Smooth muscle cell (in vitro differentiated cells): ENCODE data around the gene BRAT1. TPM values are rescaled to one million over a fixed set of nuclear protein-coding genes. Genes with fewer than 3 reads are reported as not detected.

Experiments
- DNase-seq: peaks from one replicate; lab custom pipeline; 2025; ENCODE audit not compliant: unreplicated experiment; lab: John Stamatoyannopoulos, UW
- H2AFZ ChIP-seq: fragments of 200-600 bp; sonication (generic); 2 replicates; pipeline ENCODE4 v1.6.0; 2016; ENCODE audit warnings: antibody characterized with exemption, low read depth, mild to moderate bottlenecking
- H3F3A ChIP-seq: fragments of 200-600 bp; sonication (generic); 2 replicates; pipeline ENCODE4 v1.6.0; 2017; ENCODE audit warnings: antibody characterized with exemption, low read depth
- H3K27ac ChIP-seq: fragments of 200-600 bp; sonication (generic); 2 replicates; pipeline ENCODE4 v1.5.1; 2016; ENCODE audit warnings: low read depth, mild to moderate bottlenecking
- H3K27me3 ChIP-seq: fragments of 200-600 bp; sonication (generic); 2 replicates; pipeline ENCODE4 v1.6.1; 2016; ENCODE audit warnings: low read depth, mild to moderate bottlenecking
- H3K36me3 ChIP-seq: fragments of 200-600 bp; sonication (generic); 2 replicates; pipeline ENCODE4 v1.5.1; 2016; ENCODE audit warnings: low read depth
- H3K4me1 ChIP-seq: fragments of 200-600 bp; sonication (generic); 2 replicates; pipeline ENCODE4 v1.5.1; 2016; ENCODE audit warnings: low read depth
- H3K4me2 ChIP-seq: fragments of 200-600 bp; sonication (generic); 2 replicates; pipeline ENCODE4 v1.6.0; 2016; ENCODE audit warnings: mild to moderate bottlenecking
- H3K4me3 ChIP-seq: fragments of 200-600 bp; sonication (generic); 2 replicates; pipeline ENCODE4 v1.5.1; 2016; ENCODE audit warnings: mild to moderate bottlenecking
- H3K79me2 ChIP-seq: fragments of 200-600 bp; sonication (generic); 2 replicates; pipeline ENCODE4 v1.6.0; 2016; ENCODE audit warnings: low read depth, mild to moderate bottlenecking
- H3K9ac ChIP-seq: fragments of 200-600 bp; sonication (generic); 2 replicates; pipeline ENCODE4 v1.6.0; 2016; ENCODE audit warnings: low read depth
- H3K9me3 ChIP-seq: fragments of 200-600 bp; sonication (generic); replicated peaks from 2 replicates; pipeline ENCODE4 v1.5.1; 2016; ENCODE audit warnings: low read depth
- H4K20me1 ChIP-seq: fragments of 200-600 bp; sonication (generic); 2 replicates; pipeline ENCODE4 v1.6.0; 2016; ENCODE audit warnings: low read depth
- CTCF ChIP-seq: fragments of 200-600 bp; sonication (generic); IDR thresholded peaks from 2 replicates; pipeline ENCODE4 v1.5.1; 2017; ENCODE audit warnings: borderline replicate concordance, mild to moderate bottlenecking, antibody characterized with exemption; ENCODE audit not compliant: insufficient read depth, poor library complexity, severe bottlenecking
- WGBS: methylation state at CpG from one replicate; pipeline ENCODE4 v1.1.7; 2016; ENCODE audit warnings: low lambda C conversion rate; 5-methylcytosine and 5-hydroxymethylcytosine counted together
- polyA plus RNA-seq: library from polyadenylated mRNA; unstranded; fragments of >200 nt; fragmentation: Nextera tagmentation; extraction: Ambion mirVana; gene quantifications from 2 replicates; pipeline ENCODE4 v1.2.1, GENCODE V29; 2016
- total RNA-seq: library from RNA; depleted of rRNA; stranded (reverse); fragments of >200 nt; gene quantifications from 2 replicates; pipeline ENCODE4 v1.2.3, GENCODE V29; 2014

Gene BRAT1
- total and polyA plus RNA-seq, 2 experiments from 2014 or later: 11.2 to 32.4 TPM

DNA sequence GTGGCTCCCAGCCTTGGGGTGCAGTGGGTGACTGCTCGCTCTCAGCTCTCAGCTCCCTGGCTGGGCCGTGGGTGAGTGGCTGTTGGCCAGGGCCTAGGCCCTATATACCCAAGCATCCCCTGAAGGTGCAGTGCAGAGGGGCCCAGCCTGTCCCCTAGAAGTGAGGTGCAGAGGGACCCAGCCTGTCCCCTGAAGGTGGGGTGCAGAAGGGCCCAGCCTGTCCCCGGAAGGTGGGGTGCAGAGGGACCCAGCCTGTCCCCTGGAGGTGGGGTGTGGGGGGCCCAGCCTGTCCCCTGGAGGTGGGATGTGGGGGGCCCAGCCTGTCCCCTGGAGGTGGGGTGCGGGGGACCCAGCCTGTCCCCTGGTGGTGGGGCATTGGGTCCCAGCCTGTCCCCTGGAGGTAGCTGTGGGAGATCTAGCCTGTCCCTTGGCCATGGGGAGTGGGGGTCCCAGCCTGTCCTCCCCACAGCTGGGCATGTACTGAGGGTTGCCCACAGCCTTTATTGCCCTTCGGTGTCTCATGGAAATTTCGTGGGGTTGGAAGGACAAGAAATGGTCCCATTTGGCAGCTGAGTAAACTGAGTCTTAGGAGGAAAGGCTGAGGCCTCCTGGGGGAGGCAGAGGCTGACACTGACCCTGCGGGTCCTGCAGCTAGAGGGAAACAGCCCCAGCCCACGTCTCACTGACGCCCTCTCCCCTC is 53.2 kb downstream of the BRAT1 start:
- Histone ChIP-seq H4K20me1 (no peaks in the 10 kb centered on the region), H3K4me2 (no peak overlapping the region), H3K36me3 (no peaks in the 10 kb centered on the region), H3K4me3 (no peak overlapping the region), H3K4me1 (peaks cover 39% of the 10 kb centered on the region), H3K27ac (no peak overlapping the region), H3K9ac (no peak overlapping the region), H3K9me3 (no peaks in the 10 kb centered on the region), H2AFZ (no peak overlapping the region), H3F3A (no peaks in the 10 kb centered on the region), H3K79me2 (no peaks in the 10 kb centered on the region), H3K27me3 (no peaks in the 10 kb centered on the region)
- no peak for TF ChIP-seq CTCF
- WGBS: 91% methylated on average over 7 of the region's 9 CpGs
- no peak for DNase-seq

DNA sequence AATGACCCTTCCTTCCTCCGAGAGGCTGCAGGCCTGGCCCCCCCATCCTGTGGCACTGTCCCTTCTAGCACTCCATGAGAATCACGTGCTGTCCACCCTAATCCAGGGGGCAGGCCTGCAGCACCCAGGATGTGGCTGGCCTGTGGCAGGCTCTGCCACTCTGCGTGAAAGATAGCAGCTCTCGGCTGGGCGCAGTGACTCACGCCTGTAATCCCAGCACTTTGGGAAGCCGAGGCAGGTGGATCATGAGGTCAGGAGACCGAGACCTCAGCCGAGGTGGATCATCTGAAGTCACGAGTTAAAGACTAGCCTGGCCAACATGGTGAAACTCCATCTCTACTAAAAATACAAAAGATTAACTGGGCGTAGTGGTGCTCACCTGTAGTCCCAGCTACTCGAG is 54.6 kb downstream of the BRAT1 start:
- H4K20me1 ChIP-seq: no peaks in the 10 kb centered on the region
- no peak overlapping the region for H3K9ac ChIP-seq
- H3K79me2 ChIP-seq: no peaks in the 10 kb centered on the region
- no peak overlapping the region for H3K4me2 ChIP-seq
- no peaks in the 10 kb centered on the region for H3K27me3 ChIP-seq
- no peaks in the 10 kb centered on the region for H3K36me3 ChIP-seq
- no peak for DNase-seq
- no peaks in the 10 kb centered on the region for H3F3A ChIP-seq
- peaks cover 48% of the 10 kb centered on the region for H3K4me1 ChIP-seq
- no peak overlapping the region for H2AFZ ChIP-seq
- no peak overlapping the region for H3K27ac ChIP-seq
- no peak for TF ChIP-seq CTCF
- H3K9me3 ChIP-seq: no peaks in the 10 kb centered on the region
- no peak overlapping the region for H3K4me3 ChIP-seq
- WGBS: 70% methylated on average over 12 of the region's 12 CpGs

- H3K4me2 ChIP-seq: no peak overlapping the region
- no peak overlapping the region for H3K4me3 ChIP-seq
- H3F3A ChIP-seq: no peaks in the 10 kb centered on the region
- DNase-seq: no peak
- no peak overlapping the region for H3K9ac ChIP-seq
- 84% methylated on average over 24 of the region's 27 CpGs for WGBS
- no peaks in the 10 kb centered on the region for H3K79me2 ChIP-seq
- no peaks in the 10 kb centered on the region for H3K36me3 ChIP-seq
- H3K4me1 ChIP-seq: peaks cover 52% of the 10 kb centered on the region
- H3K27ac ChIP-seq: no peak overlapping the region
- H3K9me3 ChIP-seq: no peaks in the 10 kb centered on the region
- no peak for TF ChIP-seq CTCF
- H2AFZ ChIP-seq: no peak overlapping the region
- no peaks in the 10 kb centered on the region for H4K20me1 ChIP-seq
- H3K27me3 ChIP-seq: no peaks in the 10 kb centered on the region
Observed at GRCh38 chr7:2499719-2500430, 55.4 kb downstream of the BRAT1 start.

DNA sequence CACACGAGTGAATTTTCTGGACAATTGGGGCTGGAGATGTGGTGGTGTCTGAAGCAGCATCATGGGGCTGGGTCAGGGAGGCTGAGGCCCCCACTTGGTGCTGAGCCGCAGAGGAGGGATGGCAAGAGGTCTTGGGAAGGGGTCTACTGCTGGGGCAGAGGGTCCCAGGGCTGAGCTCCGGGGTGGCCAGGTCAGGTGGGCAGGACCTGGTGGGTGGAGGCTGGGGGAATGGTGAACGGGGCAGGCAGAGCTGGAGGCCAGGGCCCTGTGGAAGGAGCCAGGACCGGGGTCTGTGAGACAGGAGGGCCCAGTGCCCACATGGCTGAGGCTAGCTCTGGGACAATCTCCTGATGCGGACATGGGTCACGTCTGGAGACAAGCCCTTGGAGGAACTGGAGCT is 56.1 kb downstream of the BRAT1 start:
- no peaks in the 10 kb centered on the region for H3F3A ChIP-seq
- H2AFZ ChIP-seq: no peak overlapping the region
- no peak for DNase-seq
- H3K27ac ChIP-seq: no peak overlapping the region
- no peaks in the 10 kb centered on the region for H3K36me3 ChIP-seq
- no peaks in the 10 kb centered on the region for H3K79me2 ChIP-seq
- H3K9ac ChIP-seq: no peak overlapping the region
- H3K9me3 ChIP-seq: no peaks in the 10 kb centered on the region
- H3K4me2 ChIP-seq: no peak overlapping the region
- no peak for TF ChIP-seq CTCF
- H3K4me1 ChIP-seq: peaks cover 52% of the 10 kb centered on the region
- WGBS: 91% methylated on average over 7 of the region's 7 CpGs
- no peaks in the 10 kb centered on the region for H3K27me3 ChIP-seq
- H4K20me1 ChIP-seq: no peaks in the 10 kb centered on the region
- H3K4me3 ChIP-seq: no peak overlapping the region
